Fibroblast of the aortic adventitia (primary cell): ENCODE data around the gene NPIPB8. TPM values are rescaled to one million over a fixed set of nuclear protein-coding genes. Genes with fewer than 3 reads are reported as not detected.
"Not testable (repeated sequence)": the region's sequence is repeated elsewhere in the genome, so short reads cannot be mapped to it uniquely, and the experiment has no call there.

Experiments
- DNase-seq: peaks from one replicate; pipeline ENCODE4 v3.0.0-alpha.2; 2010; ENCODE audit warnings: low read depth
- H3K4me3 ChIP-seq: 2 replicates; pipeline ENCODE4 v1.5.1; 2011; ENCODE audit warnings: low read depth, mild to moderate bottlenecking, control low read depth, low read length, moderate library complexity
- total RNA-seq: library from RNA; depleted of rRNA; stranded (reverse); fragments of >200 nt; gene quantifications from 2 replicates; pipeline ENCODE4 v1.2.3, GENCODE V29; 2012; ENCODE audit warnings: low replicate concordance

NPIPB8 gene
- total RNA-seq, 1 donor = 0.09 TPM

GRCh38 chr16:28693257-28693950, 55.5 kb downstream of the NPIPB8 start:
- H3K4me3 ChIP-seq = not testable (repeated sequence)

GRCh38 chr16:28699792-28700191, 61.9 kb downstream of the NPIPB8 start:
- DNase-seq, H3K4me3 ChIP-seq: not testable (repeated sequence)

More at GRCh38 chr16:28693257-28693950, 55.5 kb downstream of the NPIPB8 start:
- not testable (repeated sequence) for DNase-seq

- DNase-seq, H3K4me3 ChIP-seq: not testable (repeated sequence)
These were observed 62.5 kb downstream of the NPIPB8 start for GRCh38 chr16:28700349-28700748.

- not testable (repeated sequence) for DNase-seq, H3K4me3 ChIP-seq
These were observed 63.5 kb downstream of the NPIPB8 start for GRCh38 chr16:28701384-28701783.

- not testable (repeated sequence) for DNase-seq, H3K4me3 ChIP-seq
These were observed 66.4 kb downstream of the NPIPB8 start for GRCh38 chr16:28704246-28704645.

Other genes with a start within 250 kb of the NPIPB8 start
- gene EIF3CL, start 234.2 kb upstream of the NPIPB8 start, total RNA-seq = 85.4 and 86.9 TPM in 2 replicates
- gene NPIPB7, start 165.7 kb upstream of the NPIPB8 start, total RNA-seq = not detected in 2 replicates
- 13.6 and 18.4 TPM in 2 replicates for gene CLN3, start 146.0 kb upstream of the NPIPB8 start, total RNA-seq
- gene APOBR, start 143.4 kb upstream of the NPIPB8 start, total RNA-seq = not detected in 2 replicates
- gene IL27, start 131.2 kb upstream of the NPIPB8 start, total RNA-seq = not detected in 2 replicates
- 28.8 and 56.1 TPM in 2 replicates for gene NUPR1, start 99.1 kb upstream of the NPIPB8 start, total RNA-seq
- gene SGF29, start 84.1 kb upstream of the NPIPB8 start, total RNA-seq = 11.9 and 14.6 TPM in 2 replicates
- 3.3 TPM in 1 of 2 replicates, not detected in the other for gene SULT1A2, start 41.0 kb upstream of the NPIPB8 start, total RNA-seq
- 0.27 and 24.9 TPM in 2 replicates for gene SULT1A1, start 28.0 kb upstream of the NPIPB8 start, total RNA-seq
- 93.4 and 1,370 TPM in 2 replicates for gene EIF3C, start 73.4 kb downstream of the NPIPB8 start, total RNA-seq
- 5.0 TPM in 1 of 2 replicates, not detected in the other for gene NPIPB9, start 113.7 kb downstream of the NPIPB8 start, total RNA-seq
- gene ATXN2L, start 184.9 kb downstream of the NPIPB8 start, total RNA-seq = 45.5 and 69.8 TPM in 2 replicates
- gene TUFM, start 208.3 kb downstream of the NPIPB8 start, total RNA-seq = 74.6 and 133 TPM in 2 replicates
- 9.0 and 13.1 TPM in 2 replicates for gene SH2B1, start 225.8 kb downstream of the NPIPB8 start, total RNA-seq
- 0.18 TPM in 1 of 2 replicates, not detected in the other for gene ATP2A1, start 240.4 kb downstream of the NPIPB8 start, total RNA-seq